G401.6 (cell line): ENCODE measurements around the gene FHIT.
"Not testable (repeated sequence)": the region's sequence is repeated elsewhere in the genome, so short reads cannot be mapped to it uniquely, and the experiment has no call there.

Experiments
- FAIRE-seq: peaks from 2 replicates; lab custom pipeline; 2012; peaks lifted over from hg19 to GRCh38; lab: Jason Lieb, UNC

Gene FHIT

DNA sequence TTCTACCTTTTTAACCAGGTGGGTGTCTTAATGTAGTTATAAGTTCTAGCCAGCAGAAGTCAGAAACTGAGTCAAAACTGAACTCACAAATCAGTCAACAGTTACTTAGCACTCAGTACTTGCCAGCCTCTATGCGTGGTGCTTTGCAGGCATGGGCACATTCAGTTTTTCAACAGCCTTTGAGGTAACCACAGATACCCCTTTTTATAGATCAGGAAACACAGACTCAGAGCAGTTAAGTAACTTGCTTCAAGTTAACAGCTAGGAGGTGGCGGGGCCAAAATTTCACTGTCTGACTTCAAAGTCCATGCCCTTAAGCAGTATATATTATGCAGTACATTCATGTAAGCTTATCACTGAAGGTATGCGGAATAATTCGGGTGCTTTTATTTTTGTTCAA lies 139.4 kb downstream of the FHIT start:
- no peak for FAIRE-seq

GRCh38 chr3:61110576-61110975 lies 140.7 kb downstream of the FHIT start:
- FAIRE-seq, result no peak

GRCh38 chr3:61108247-61109019 lies 142.8 kb downstream of the FHIT start:
- no peak for FAIRE-seq

DNA sequence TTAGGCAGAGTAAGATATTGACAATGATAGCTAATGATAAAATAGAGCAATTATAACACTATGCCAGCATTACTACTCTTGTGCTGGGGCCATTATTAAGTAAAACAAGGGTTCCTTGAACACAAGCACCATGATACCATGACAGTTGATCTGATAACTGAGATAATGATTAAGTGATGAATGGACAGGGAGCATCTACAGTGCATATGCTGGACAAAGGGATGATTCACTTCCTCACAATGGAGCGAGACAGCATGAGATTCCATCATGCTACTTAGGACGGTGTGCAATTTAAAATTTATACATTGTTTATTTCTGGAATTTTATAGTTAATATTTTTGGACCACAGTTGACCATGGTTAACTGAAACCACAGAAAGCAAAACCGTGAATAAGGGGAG lies 156.6 kb downstream of the FHIT start:
- no peak for FAIRE-seq

- no peak for FAIRE-seq
These were observed 157.9 kb downstream of the FHIT start for GRCh38 chr3:61093364-61093763.

DNA sequence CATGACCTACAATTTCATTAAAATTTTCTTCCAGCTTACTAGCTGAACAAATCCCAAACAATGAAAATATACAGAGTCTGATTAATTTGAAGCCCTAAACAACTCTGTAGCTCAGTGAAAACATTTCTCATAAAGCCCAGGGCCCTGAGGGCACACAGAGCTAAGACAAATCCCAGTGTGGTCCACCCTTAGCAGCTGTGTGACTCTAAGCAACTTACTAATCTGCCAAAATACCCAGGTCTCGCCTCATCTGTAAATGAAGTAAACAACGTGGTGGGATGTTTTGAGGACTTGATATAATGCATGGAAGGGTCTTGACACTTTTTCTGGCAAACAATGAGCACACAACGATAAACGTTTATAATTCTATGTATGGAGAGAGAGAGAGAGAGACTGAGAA lies 158.4 kb downstream of the FHIT start:
- no peak for FAIRE-seq

GRCh38 chr3:61090389-61091169 lies 160.7 kb downstream of the FHIT start:
- FAIRE-seq, result no peak

DNA sequence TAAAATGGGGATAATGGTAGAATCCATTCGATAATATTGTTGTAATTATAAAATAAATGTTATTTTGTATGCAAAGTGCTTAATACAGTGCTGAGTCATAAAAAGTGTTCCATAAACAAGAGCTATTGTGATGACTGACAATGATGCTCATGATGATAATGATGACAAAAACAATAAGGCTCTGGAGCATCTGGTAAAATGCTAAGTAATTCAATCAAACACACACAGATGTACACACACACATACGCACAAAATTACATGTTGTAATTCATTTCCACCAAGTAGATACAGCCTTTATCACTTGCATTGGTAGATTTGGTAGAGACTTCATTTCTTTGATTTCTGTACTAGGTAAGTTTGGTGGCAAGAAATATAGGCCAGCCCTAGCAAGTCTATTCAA lies 163.8 kb downstream of the FHIT start:
- no peak for FAIRE-seq

GRCh38 chr3:61081554-61081953 lies 169.7 kb downstream of the FHIT start:
- no peak for FAIRE-seq

DNA sequence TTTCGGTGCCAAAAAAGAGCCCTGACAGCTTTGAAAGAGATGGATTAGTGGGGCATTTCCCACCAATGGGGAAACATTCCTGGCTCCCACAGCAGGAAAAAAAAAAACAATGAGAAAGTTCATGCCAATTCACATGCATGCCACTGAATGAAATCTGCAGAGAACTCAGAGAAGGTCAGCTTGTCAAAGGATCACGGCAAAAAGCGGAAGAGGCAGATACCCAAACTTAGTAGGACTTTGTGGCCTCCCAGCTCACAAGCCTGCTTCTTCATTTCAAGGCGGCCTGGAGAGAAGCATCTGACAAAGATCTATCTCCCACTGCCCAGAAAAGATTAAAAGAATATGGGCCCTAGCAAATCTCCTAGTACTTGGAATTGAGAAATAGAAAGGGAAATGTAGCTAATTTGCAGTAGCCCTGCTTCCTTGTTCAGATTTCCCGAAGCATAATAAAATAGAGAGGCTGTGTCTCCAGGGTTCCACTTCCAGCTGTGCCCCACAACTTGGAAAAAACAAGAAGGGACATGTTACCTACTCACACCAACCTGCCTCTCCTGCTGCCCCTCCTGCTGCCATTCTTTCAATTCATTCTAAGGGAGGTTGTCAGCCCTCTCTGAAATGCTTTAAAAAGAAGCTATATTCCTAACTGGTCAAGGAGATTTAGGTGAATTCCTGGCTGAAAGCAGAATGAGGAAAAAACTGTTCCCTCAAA lies 170.4 kb downstream of the FHIT start:
- no peak for FAIRE-seq

DNA sequence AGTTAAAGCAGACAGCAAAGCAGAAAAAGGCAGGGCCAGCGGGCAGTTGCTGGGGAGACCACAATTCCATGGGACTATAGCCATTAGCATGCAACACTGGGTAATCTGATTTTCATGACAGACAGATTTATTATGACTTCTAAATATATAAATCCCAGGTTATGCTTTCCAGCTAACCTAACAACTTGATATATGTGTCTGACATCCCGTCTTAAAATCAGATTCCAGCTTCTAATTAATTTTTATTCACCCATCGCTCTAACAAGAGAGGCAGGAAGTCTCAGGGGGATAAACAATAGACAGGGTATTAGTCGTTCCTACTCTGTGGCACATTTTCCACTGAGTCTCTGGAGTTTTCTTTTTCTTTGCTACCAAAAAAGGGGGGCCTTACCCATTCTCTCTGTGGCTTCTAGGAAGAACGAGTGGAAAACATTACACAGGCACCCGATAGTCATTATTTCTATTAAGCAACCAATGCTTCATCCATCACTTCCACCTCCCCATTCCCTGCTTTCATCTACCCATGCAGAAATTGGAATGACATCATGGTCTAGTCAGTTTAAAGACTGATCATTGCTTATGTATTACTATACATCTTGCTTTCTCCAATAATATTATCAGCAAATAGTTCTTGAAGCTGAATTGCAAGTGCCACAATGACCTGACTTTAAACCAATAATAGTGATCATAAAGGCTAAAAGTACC lies 173.1 kb downstream of the FHIT start:
- no peak for FAIRE-seq

- no peak for FAIRE-seq
These were observed 173.7 kb downstream of the FHIT start for GRCh38 chr3:61077551-61077950.

- FAIRE-seq, result no peak
These were observed 176.5 kb downstream of the FHIT start for GRCh38 chr3:61074783-61075182.

DNA sequence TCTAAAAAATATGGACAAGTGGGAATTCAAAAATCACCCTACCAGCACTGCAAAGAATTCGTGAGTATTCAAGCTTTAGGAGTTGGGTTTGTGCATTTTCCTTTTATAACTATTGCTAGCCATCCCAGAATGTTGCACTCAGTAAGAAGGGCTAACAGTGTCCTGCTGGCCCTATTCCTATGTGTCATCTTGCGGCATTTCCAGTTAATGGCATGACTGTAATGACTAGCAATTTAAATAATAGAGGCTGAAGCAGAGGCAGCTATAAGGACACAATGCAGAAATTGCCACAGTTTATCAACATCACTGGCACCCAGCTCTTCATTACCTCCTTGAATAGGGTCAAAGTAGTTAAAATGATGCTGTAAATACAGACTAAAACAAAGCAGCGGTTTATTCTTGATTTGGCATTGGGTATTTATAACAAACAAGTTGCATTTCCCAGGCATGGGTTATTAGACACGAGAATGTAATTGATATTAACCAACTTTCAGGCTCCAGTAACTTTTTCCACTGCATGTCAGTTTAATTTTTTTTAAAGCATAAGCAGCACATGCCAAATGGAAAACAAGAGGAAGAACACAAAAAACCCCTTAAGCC lies 177.6 kb downstream of the FHIT start:
- FAIRE-seq, result no peak

GRCh38 chr3:61068084-61068483 lies 183.2 kb downstream of the FHIT start:
- no peak for FAIRE-seq

GRCh38 chr3:61066800-61067199 lies 184.5 kb downstream of the FHIT start:
- no peak for FAIRE-seq

GRCh38 chr3:61066222-61066621 lies 185.0 kb downstream of the FHIT start:
- FAIRE-seq, result not testable (repeated sequence)

GRCh38 chr3:61065451-61066011 lies 185.7 kb downstream of the FHIT start:
- FAIRE-seq, result no peak

DNA sequence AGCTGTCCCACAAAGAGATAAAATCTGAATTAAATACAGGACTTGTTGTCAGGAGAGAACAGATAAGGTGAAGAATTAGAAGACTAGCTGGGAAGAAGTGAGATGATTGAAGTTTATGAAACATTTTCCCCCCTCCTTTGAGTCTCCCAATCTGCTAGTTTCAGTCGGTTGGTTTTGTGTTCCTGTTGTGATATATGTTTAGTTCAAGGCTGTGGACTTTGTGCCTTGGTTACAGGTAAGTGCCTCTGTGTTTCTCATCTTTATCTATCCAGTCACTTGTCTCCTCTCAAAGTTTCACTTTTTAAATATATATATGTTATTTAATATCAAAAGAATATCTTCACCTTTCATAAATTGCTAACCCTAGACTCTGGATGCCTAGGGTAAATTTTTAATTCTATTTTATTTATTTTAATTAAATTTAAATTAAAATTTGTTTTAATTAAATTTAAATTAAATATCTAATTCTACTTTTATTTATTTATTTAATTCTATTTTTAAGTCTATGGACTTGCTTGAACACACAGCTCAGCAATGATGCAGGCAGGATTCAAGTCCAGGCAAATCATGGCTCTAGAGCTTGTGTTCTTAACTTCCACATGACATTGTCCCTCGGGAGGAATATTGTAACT lies 190.0 kb downstream of the FHIT start:
- peak; percentile 67 for FAIRE-seq

DNA sequence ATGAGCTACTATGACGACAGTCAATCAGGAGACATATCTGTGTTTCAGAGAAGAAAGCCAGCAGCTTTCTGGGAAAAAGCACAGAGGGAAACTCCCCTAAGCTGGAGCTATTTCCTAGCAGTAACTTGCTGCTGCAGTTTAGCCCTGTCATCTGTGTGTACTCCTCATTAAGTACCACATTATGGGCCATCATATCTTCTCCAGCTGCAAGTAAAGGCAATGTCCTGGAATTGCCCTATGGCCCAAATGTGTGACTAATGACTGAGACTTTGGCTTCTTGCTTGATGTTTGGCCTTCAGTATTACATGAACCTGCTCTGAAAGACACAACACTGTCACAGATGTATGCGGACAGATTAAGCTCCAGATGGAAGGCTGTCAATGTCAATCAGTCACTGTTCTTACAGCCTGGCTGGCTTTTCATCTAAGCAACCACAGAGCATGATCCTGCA lies 190.8 kb downstream of the FHIT start:
- FAIRE-seq, result no peak

DNA sequence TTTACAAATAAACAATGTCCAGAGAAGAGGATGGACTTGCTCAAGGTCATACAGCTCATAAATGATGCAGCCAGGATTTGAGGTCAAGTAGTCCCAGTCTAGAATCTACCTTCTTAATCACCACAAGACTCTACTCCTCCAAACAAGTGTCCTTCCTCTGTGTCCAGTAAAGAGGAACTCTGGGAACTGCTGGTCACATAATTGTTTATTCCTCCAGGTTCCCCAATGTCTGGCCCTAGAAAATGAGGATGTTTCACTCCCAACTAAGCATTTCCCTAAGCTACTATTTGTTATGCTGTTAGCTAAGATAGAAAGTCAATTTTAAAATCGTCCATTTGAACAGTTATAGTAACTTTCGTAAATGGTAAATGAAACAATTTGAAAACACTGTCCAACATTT lies 192.4 kb downstream of the FHIT start:
- no peak for FAIRE-seq
